ENCODE results near the gene NUAK1.

- TF ChIP-seq CTCF (conservative IDR thresholded peaks at IDR 0.05 in 1 of 2, IDR thresholded peaks at IDR 0.05 in 1 of 2; ENCODE audit: low read depth in 1 of 2, low read length in 2 of 2) = no peak
- no peak for TF ChIP-seq EZH2 (IDR thresholded peaks at IDR 0.05; ENCODE audit: low read length, missing control alignments)
Measured at GRCh38 chr12:106084014-106084671, 54.6 kb downstream of the NUAK1 start.
